Measurements from ENCODE around the gene SECISBP2.

DNA sequence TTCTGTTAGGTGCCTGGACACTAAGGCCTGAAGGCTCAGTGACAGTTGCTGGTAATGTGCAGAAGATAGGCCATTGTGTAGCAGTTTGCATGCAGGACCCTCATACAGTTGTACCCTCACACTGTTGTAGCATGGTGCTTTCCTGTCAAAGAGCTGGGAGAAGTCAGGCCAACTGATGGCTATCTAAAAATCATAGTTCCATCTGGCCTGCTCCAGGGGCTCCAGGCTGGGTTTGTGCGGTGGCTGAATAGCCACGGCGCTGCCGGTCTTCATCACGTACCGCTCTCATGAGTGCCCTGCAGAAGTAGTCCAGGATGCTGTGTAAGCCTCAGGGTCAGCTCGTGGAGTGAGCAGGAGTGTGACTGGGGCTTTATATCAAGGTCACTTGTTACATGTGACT lies 12.2 kb downstream of the SECISBP2 start:
- no peak for TF ChIP-seq EZH2 (IDR thresholded peaks at IDR 0.05; ENCODE audit: insufficient read depth, poor library complexity, severe bottlenecking)
- no peak for TF ChIP-seq EZH2phosphoT487 (IDR thresholded peaks at IDR 0.05; ENCODE audit: insufficient read depth, low read depth)
